GM06990 (cell line): Measurements from ENCODE around the gene TFR2.

Experiments used
- DNase-seq: peaks from one replicate; pipeline ENCODE4 v3.0.0-alpha.2; 2011; ENCODE audit not compliant: insufficient read length; ENCODE audit errors: extremely low read depth
- H3K27me3 ChIP-seq: replicated peaks from 2 replicates; pipeline ENCODE4 v1.6.0; 2011; ENCODE audit warnings: low read length; ENCODE audit not compliant: control insufficient read depth, insufficient read depth
- H3K36me3 ChIP-seq: 2 replicates; pipeline ENCODE4 v1.5.1; 2011; ENCODE audit warnings: low read length; ENCODE audit not compliant: control insufficient read depth, insufficient read depth
- H3K4me3 ChIP-seq: replicated peaks from 2 replicates; pipeline ENCODE4 v1.5.1; 2011; ENCODE audit warnings: low read depth, mild to moderate bottlenecking, control low read depth, low read length
- CTCF ChIP-seq: IDR thresholded peaks from 2 replicates; pipeline ENCODE4 v1.5.1; 2011; ENCODE audit warnings: low read length, control low read depth, mild to moderate bottlenecking, inconsistent platforms; ENCODE audit not compliant: insufficient read depth, poor library complexity, severe bottlenecking

The TFR2 gene

GRCh38 chr7:100621554-100621953, 19.8 kb downstream of the TFR2 start:
- Histone ChIP-seq H3K4me3 (no peak overlapping the region), H3K27me3 (no peaks in the 10 kb centered on the region), H3K36me3 (no peaks in the 10 kb centered on the region)
- TF ChIP-seq CTCF = no peak
- no peak for DNase-seq

GRCh38 chr7:100620804-100621203, 20.5 kb downstream of the TFR2 start:
- DNase-seq = no peak
- no peak overlapping the region for H3K4me3 ChIP-seq
- TF ChIP-seq CTCF = no peak
- H3K36me3 ChIP-seq = no peaks in the 10 kb centered on the region
- no peaks in the 10 kb centered on the region for H3K27me3 ChIP-seq

- Histone ChIP-seq H3K36me3 (no peaks in the 10 kb centered on the region), H3K27me3 (no peaks in the 10 kb centered on the region), H3K4me3 (no peak overlapping the region)
- TF ChIP-seq CTCF = no peak
- DNase-seq = no peak
Measured at GRCh38 chr7:100620239-100620638, 21.1 kb downstream of the TFR2 start.

GRCh38 chr7:100614308-100614861, 27.0 kb downstream of the TFR2 start:
- Histone ChIP-seq H3K4me3 (no peak overlapping the region), H3K36me3 (no peaks in the 10 kb centered on the region), H3K27me3 (no peaks in the 10 kb centered on the region)
- no peak for TF ChIP-seq CTCF
- DNase-seq = no peak

- Histone ChIP-seq H3K36me3 (no peaks in the 10 kb centered on the region), H3K27me3 (no peaks in the 10 kb centered on the region), H3K4me3 (no peak overlapping the region)
- no peak for TF ChIP-seq CTCF
- DNase-seq = no peak
Measured at GRCh38 chr7:100613412-100614175, 27.8 kb downstream of the TFR2 start.
